ENCODE results near the gene SETDB2.
A peak's percentile ranks its signal among the peaks of the same experiment; 100 is the strongest.

The SETDB2 gene, protein sequence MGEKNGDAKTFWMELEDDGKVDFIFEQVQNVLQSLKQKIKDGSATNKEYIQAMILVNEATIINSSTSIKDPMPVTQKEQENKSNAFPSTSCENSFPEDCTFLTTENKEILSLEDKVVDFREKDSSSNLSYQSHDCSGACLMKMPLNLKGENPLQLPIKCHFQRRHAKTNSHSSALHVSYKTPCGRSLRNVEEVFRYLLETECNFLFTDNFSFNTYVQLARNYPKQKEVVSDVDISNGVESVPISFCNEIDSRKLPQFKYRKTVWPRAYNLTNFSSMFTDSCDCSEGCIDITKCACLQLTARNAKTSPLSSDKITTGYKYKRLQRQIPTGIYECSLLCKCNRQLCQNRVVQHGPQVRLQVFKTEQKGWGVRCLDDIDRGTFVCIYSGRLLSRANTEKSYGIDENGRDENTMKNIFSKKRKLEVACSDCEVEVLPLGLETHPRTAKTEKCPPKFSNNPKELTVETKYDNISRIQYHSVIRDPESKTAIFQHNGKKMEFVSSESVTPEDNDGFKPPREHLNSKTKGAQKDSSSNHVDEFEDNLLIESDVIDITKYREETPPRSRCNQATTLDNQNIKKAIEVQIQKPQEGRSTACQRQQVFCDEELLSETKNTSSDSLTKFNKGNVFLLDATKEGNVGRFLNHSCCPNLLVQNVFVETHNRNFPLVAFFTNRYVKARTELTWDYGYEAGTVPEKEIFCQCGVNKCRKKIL

DNA sequence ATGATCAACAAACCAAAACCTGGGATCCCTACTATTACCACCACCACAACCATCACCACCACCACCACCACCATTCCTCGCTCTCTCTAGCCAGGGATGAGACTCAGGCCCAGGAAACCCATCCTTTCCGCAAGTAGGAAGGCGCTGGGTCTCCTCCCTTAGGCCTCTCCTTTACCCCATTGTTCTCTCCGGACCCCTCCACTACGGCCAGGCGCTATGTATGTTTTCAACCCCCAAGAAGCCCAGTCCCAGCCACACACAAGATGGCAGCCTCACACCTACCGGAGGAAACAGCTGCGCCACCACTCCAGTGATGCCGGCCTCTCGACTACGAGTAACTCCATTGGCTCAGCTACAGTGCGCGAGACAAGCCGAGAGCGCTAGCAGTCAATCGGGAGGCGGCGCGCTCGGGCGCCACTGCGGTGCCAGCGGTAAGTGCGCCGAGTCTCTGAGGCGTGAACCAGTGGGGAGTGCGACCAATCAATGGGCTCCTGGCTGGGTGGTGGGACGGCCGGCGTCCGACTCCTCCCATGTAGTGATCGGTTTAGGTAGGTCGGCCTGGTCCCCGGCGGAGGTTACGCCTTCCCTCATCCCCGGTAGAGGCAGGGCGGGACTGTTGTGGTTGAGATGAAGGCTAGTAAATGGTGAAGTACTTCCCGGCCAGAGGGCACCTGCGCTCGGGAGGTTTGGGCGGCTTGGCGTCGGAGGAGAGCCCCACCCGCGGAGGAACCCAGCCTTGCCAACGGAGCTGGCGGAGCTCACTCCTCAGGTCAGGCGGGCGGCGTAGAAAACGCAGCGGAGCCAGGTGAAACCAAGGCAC is at the start of gene SETDB2, which contains the start of gene CAB39L:
Gene SETDB2 (plus strand): TSS at position 571 of the 820 bp plus-strand sequence. CDS start 7,620 bp downstream, outside the sequence.
Gene CAB39L (minus strand): TSS at position 361 of the 820 bp plus-strand sequence. CDS start 61,154 bp downstream, outside the sequence.
- peak within 1 kb of the TSS; percentile 94 to 96 for H3K4me3 ChIP-seq (ENCODE audit: low read depth in 1 of 2, low read length in 2 of 2)
- H3K36me3 ChIP-seq (ENCODE audit: control insufficient read depth in 1 of 2, insufficient read depth in 2 of 2, low read length in 2 of 2): no peaks in the 10 kb centered on the region
- H3K27me3 ChIP-seq (ENCODE audit: control insufficient read depth in 1 of 2, insufficient read depth in 2 of 2, low read length in 2 of 2): no peaks in the 10 kb centered on the region
- H3K4me1 ChIP-seq (ENCODE audit: control insufficient read depth in 1 of 2, insufficient read depth in 2 of 2, low read length in 2 of 2): peaks cover 0 to 14% of the 10 kb centered on the region in 2 donors
- no peaks in the 10 kb centered on the region for H3K9me3 ChIP-seq (ENCODE audit: control insufficient read depth in 1 of 2, low read length in 2 of 2)
- H3K27ac ChIP-seq (ENCODE audit: low read depth, low read length): peak within 1 kb of the TSS; percentile 97
- peak within 1 kb of the TSS; percentile 81 to 83 for H3K9ac ChIP-seq (ENCODE audit: low read depth in 1 of 2, low read length in 2 of 2)

DNA sequence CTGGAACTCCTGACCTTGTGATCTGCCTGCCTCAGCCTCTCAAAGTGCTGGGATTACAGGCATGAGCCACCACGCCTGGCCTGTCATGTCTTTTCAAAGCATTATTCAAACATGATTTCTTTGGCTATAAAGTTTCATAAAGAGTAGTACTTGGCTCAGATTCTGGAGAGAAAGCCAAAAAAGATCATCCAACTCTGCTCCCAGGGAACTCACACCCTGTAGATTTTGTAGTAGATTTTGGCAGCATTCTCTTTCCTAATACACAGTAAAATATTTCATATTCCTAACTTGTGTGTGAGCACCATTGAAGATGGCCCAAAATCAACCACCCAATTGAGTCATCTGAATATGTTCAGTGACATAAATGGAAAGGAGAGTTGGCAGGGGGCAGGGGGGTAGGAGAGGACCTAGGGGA is 48.6 kb upstream of the SETDB2 start:
- Histone ChIP-seq H3K4me3 (ENCODE audit: low read depth in 1 of 2, low read length in 2 of 2) (no peak overlapping the region), H3K4me1 (ENCODE audit: control insufficient read depth in 1 of 2, insufficient read depth in 2 of 2, low read length in 2 of 2) (no peaks in the 10 kb centered on the region), H3K9ac (ENCODE audit: low read depth in 1 of 2, low read length in 2 of 2) (no peak overlapping the region), H3K27me3 (ENCODE audit: control insufficient read depth in 1 of 2, insufficient read depth in 2 of 2, low read length in 2 of 2) (no peaks in the 10 kb centered on the region), H3K27ac (ENCODE audit: low read depth, low read length) (no peak overlapping the region), H3K36me3 (ENCODE audit: control insufficient read depth in 1 of 2, insufficient read depth in 2 of 2, low read length in 2 of 2) (no peaks in the 10 kb centered on the region), H3K9me3 (ENCODE audit: control insufficient read depth in 1 of 2, low read length in 2 of 2) (no peaks in the 10 kb centered on the region)

DNA sequence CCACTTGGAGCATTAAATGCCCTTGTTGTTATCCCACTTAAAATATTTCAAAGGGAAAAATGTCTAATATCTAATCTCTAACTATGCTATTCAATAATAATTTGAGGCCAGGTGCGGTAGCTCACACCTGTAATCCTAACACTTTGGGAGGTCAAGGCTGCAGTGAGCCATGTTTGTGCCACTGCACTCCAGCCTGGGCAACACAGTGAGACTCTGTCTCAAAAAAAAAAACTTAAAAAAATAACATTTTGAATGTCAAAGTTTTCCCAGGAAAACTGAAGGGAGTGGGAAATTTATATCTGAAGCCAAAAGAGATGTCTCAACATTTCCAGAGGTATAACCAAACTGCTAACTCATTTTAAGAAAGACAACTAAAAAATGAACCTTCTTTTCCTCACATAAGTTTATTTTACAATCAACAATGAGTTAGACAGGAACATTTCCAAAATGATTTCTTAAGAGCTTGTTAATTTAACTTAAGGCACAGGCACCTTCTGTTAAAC is 48.1 kb upstream of the SETDB2 start:
- H3K36me3 ChIP-seq (ENCODE audit: control insufficient read depth in 1 of 2, insufficient read depth in 2 of 2, low read length in 2 of 2): no peaks in the 10 kb centered on the region
- H3K27ac ChIP-seq (ENCODE audit: low read depth, low read length): no peak overlapping the region
- no peaks in the 10 kb centered on the region for H3K27me3 ChIP-seq (ENCODE audit: control insufficient read depth in 1 of 2, insufficient read depth in 2 of 2, low read length in 2 of 2)
- no peaks in the 10 kb centered on the region for H3K9me3 ChIP-seq (ENCODE audit: control insufficient read depth in 1 of 2, low read length in 2 of 2)
- H3K9ac ChIP-seq (ENCODE audit: low read depth in 1 of 2, low read length in 2 of 2): no peak overlapping the region
- no peak overlapping the region for H3K4me3 ChIP-seq (ENCODE audit: low read depth in 1 of 2, low read length in 2 of 2)
- no peaks in the 10 kb centered on the region for H3K4me1 ChIP-seq (ENCODE audit: control insufficient read depth in 1 of 2, insufficient read depth in 2 of 2, low read length in 2 of 2)

DNA sequence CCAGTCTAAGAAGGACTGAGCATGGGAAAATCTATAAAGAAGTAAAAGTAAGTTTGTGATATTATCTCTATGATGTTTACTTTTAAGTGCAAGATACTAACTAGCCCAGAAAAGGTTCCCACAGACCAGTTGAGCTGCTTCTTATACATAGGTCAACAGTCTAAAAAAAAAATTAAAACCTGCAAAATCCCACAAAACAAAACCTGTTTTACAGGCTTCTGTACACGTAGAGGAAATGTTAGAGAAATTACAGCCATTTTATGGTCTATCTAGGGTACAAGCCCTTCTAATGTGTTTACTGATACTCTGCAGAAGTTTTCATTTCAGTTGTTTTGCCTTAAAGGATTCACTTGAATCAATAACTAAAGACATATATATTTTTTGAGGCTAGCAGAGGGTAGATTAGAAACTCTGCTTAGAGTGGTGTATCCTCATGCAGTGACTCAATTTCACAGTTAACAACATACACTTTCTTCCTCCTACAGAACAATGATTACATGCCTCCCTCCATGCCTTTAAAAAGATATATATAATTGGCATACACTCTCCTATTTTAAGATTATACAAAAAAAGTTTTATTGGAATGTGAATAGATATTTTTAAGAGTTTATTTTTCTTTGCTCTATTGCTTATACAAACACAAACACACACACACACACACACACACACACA is 44.1 kb upstream of the SETDB2 start:
- Histone ChIP-seq H3K36me3 (ENCODE audit: control insufficient read depth in 1 of 2, insufficient read depth in 2 of 2, low read length in 2 of 2) (no peaks in the 10 kb centered on the region), H3K9me3 (ENCODE audit: control insufficient read depth in 1 of 2, low read length in 2 of 2) (peaks cover 0 to 11% of the 10 kb centered on the region in 2 donors), H3K4me3 (ENCODE audit: low read depth in 1 of 2, low read length in 2 of 2) (peak overlapping the region in 1 of 2 donors; percentile 49), H3K27ac (ENCODE audit: low read depth, low read length) (no peak overlapping the region), H3K27me3 (ENCODE audit: control insufficient read depth in 1 of 2, insufficient read depth in 2 of 2, low read length in 2 of 2) (no peaks in the 10 kb centered on the region), H3K9ac (ENCODE audit: low read depth in 1 of 2, low read length in 2 of 2) (no peak overlapping the region), H3K4me1 (ENCODE audit: control insufficient read depth in 1 of 2, insufficient read depth in 2 of 2, low read length in 2 of 2) (no peaks in the 10 kb centered on the region)

DNA sequence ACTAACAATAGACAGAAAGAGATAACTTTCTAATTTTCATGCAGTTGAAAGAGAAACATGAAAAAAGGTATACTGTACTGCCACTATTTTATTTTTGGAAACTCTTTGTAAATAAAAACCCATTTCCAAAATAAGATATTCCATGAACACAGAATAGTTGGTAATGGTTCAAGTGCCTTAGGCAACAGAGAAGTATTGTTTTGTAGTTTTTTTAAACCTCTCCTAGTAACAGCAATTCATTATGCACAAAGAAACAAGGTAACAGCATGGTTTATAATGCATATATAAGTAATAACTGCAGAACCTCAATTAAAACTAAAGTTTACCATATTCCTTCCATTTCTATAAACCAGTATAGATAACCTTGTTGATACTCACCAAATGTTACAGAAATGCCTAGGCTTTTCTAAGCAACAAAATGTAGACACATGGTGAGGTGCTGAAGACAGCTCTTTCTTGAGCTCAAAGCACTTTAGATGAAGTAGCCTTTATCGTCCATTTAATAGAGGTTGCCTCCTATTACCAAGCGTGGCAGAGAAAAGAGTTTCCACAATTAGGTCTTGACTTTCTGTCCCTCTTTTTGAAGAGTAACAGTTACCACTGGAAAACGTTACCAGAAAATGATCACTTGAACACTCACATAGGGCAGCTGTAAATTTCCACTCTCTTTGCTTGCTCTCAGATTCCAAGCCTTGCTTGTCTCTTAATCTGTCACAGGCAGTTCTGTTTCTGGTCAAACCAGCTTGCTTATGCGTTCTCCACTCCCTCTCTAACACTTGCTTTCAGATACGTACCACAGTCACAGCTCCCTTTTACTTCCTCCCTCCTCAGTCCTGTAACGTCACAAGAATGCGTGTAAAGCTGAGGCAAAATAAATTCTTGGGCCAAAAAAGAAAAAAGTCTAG is 43.1 kb upstream of the SETDB2 start:
- no peaks in the 10 kb centered on the region for H3K27me3 ChIP-seq (ENCODE audit: control insufficient read depth in 1 of 2, insufficient read depth in 2 of 2, low read length in 2 of 2)
- H3K4me1 ChIP-seq (ENCODE audit: control insufficient read depth in 1 of 2, insufficient read depth in 2 of 2, low read length in 2 of 2): no peaks in the 10 kb centered on the region
- peak overlapping the region; percentile 16 for H3K27ac ChIP-seq (ENCODE audit: low read depth, low read length)
- H3K4me3 ChIP-seq (ENCODE audit: low read depth in 1 of 2, low read length in 2 of 2): peak overlapping the region; percentile 44 to 49
- H3K36me3 ChIP-seq (ENCODE audit: control insufficient read depth in 1 of 2, insufficient read depth in 2 of 2, low read length in 2 of 2): no peaks in the 10 kb centered on the region
- H3K9ac ChIP-seq (ENCODE audit: low read depth in 1 of 2, low read length in 2 of 2): peak overlapping the region; percentile 22 to 40
- H3K9me3 ChIP-seq (ENCODE audit: control insufficient read depth in 1 of 2, low read length in 2 of 2): peaks cover 0 to 12% of the 10 kb centered on the region in 2 donors

DNA sequence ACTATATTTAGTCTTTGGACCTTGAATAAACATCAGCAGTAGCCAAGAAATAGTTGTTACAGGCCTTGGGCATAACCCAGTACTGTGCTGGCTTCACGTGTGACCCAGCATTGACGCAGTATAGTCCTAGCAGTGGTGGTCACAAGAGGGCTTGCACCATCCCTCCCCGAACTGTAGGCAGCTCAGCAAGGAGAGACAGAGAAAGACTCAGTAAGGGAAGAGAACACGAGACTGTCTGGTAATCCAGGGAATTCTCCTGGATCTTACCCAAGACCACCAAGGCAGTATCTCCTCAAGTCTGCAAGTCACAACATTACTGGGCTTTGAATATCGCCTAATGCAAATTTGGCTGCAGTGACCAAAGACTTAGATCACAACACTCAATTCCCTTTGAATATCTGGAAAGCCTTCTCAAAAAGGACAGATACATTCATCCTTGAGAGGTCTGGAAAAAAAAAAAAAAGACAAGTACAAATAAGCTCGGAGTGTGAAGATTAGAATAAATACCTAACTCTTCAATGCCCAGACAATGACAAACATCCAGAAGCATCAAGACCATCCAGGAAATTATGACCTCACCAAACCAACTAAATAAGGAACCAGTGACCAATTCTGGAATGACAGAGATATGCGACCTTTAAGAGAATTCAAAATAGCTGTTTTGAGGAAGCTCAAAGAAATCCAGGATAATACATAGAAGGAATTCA is 39.9 kb upstream of the SETDB2 start:
- Histone ChIP-seq H3K27me3 (ENCODE audit: control insufficient read depth in 1 of 2, insufficient read depth in 2 of 2, low read length in 2 of 2) (no peaks in the 10 kb centered on the region), H3K4me1 (ENCODE audit: control insufficient read depth in 1 of 2, insufficient read depth in 2 of 2, low read length in 2 of 2) (no peaks in the 10 kb centered on the region), H3K36me3 (ENCODE audit: control insufficient read depth in 1 of 2, insufficient read depth in 2 of 2, low read length in 2 of 2) (no peaks in the 10 kb centered on the region), H3K9me3 (ENCODE audit: control insufficient read depth in 1 of 2, low read length in 2 of 2) (peaks cover 0 to 12% of the 10 kb centered on the region in 2 donors), H3K9ac (ENCODE audit: low read depth in 1 of 2, low read length in 2 of 2) (no peak overlapping the region), H3K27ac (ENCODE audit: low read depth, low read length) (no peak overlapping the region), H3K4me3 (ENCODE audit: low read depth in 1 of 2, low read length in 2 of 2) (no peak overlapping the region)

DNA sequence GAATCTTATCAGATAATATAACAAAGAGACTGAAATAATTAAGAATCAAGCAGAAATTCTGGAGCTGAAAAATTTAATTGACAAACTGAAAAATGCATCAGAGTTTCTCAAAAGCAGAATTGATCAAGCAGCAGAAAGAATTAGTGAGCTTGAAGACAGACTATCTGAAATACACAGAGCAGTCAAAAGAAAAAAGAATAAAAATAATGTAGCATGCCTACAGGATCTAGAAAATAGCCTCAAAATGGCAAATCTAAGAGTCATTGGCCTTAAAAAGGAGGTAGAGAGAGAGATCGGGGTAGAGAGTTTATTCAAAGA is 39.4 kb upstream of the SETDB2 start:
- H3K9me3 ChIP-seq (ENCODE audit: control insufficient read depth in 1 of 2, low read length in 2 of 2): peaks cover 0 to 12% of the 10 kb centered on the region in 2 donors
- H3K27ac ChIP-seq (ENCODE audit: low read depth, low read length): no peak overlapping the region
- H3K27me3 ChIP-seq (ENCODE audit: control insufficient read depth in 1 of 2, insufficient read depth in 2 of 2, low read length in 2 of 2): no peaks in the 10 kb centered on the region
- no peak overlapping the region for H3K9ac ChIP-seq (ENCODE audit: low read depth in 1 of 2, low read length in 2 of 2)
- H3K36me3 ChIP-seq (ENCODE audit: control insufficient read depth in 1 of 2, insufficient read depth in 2 of 2, low read length in 2 of 2): no peaks in the 10 kb centered on the region
- H3K4me3 ChIP-seq (ENCODE audit: low read depth in 1 of 2, low read length in 2 of 2): no peak overlapping the region
- H3K4me1 ChIP-seq (ENCODE audit: control insufficient read depth in 1 of 2, insufficient read depth in 2 of 2, low read length in 2 of 2): no peaks in the 10 kb centered on the region

DNA sequence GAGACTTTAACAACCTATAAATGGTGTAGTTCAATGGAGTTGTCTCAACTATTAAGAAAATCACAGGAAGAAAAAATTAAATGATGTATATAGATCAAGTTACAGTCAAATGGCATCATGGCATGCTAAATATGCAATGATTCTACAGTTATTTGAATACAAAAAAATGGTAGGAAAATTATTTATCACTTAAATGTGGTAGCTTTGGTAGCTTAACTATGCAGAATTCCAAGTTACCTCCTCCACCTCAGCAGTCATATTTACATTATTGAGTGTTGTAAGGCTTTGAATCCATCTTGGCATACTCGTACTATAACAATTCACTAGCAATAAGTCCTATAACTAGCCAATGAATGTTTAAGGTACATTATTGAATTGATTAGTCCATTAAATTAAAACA is 37.0 kb upstream of the SETDB2 start:
- H3K36me3 ChIP-seq (ENCODE audit: control insufficient read depth in 1 of 2, insufficient read depth in 2 of 2, low read length in 2 of 2): no peaks in the 10 kb centered on the region
- H3K9ac ChIP-seq (ENCODE audit: low read depth in 1 of 2, low read length in 2 of 2): no peak overlapping the region
- no peaks in the 10 kb centered on the region for H3K4me1 ChIP-seq (ENCODE audit: control insufficient read depth in 1 of 2, insufficient read depth in 2 of 2, low read length in 2 of 2)
- no peak overlapping the region for H3K4me3 ChIP-seq (ENCODE audit: low read depth in 1 of 2, low read length in 2 of 2)
- peaks cover 0 to 12% of the 10 kb centered on the region in 2 donors for H3K9me3 ChIP-seq (ENCODE audit: control insufficient read depth in 1 of 2, low read length in 2 of 2)
- H3K27me3 ChIP-seq (ENCODE audit: control insufficient read depth in 1 of 2, insufficient read depth in 2 of 2, low read length in 2 of 2): no peaks in the 10 kb centered on the region
- no peak overlapping the region for H3K27ac ChIP-seq (ENCODE audit: low read depth, low read length)

Data from duodenal mucosa (tissue), 2 donors.